HEK293 (cell line): ENCODE results near the gene PHF13.

Experiments used
- CTCF ChIA-PET: fragments of 350-600 bp; formaldehyde crosslinking; extraction: SDS; loops from one replicate; lab custom pipeline; 2021; ENCODE audit warnings: antibody characterized with exemption; lab: Yijun Ruan, JAX
- POLR2A ChIA-PET: fragments of 300-600 bp; formaldehyde crosslinking; extraction: SDS; loops from one replicate; lab custom pipeline; 2020; ENCODE audit warnings: antibody characterized with exemption, inconsistent platforms; lab: Yijun Ruan, JAX
- H3K27ac ChIP-seq: fragments of 200-500 bp; sonication (Bioruptor generic); 2 replicates; pipeline ENCODE4 v1.5.1; 2014; ENCODE audit warnings: low read depth, low read length, control low read depth, inconsistent platforms; ENCODE audit errors: extremely low read depth
- H3K36me3 ChIP-seq, 2 experiments: fragments of 200-500 bp in 1 of 2; sonication (Bioruptor generic) in 1 of 2; 1 replicate in 1 of 2; 2 replicates in 1 of 2; pipeline ENCODE4 v1.5.1; 2014 to 2017; ENCODE audit warnings: inconsistent platforms in 2 of 2, low read length in 2 of 2; ENCODE audit not compliant: control insufficient read depth in 2 of 2, insufficient read depth in 1 of 2
- H3K4me1 ChIP-seq: fragments of 200-500 bp; sonication (Bioruptor generic); 2 replicates; pipeline ENCODE4 v1.5.1; 2014; ENCODE audit warnings: mild to moderate bottlenecking, low read length, inconsistent platforms; ENCODE audit not compliant: control insufficient read depth, insufficient read depth
- H3K4me3 ChIP-seq: 2 replicates; pipeline ENCODE4 v1.5.1; 2011; ENCODE audit warnings: low read depth, mild to moderate bottlenecking, control low read depth, low read length, moderate library complexity
- H3K9me3 ChIP-seq: fragments of 200-500 bp; sonication (Bioruptor generic); 2 replicates; pipeline ENCODE4 v1.5.1; 2014; ENCODE audit warnings: low read depth, low read length, inconsistent platforms; ENCODE audit not compliant: control insufficient read depth, insufficient read depth
- GLIS2 ChIP-seq: fragments of 450-650 bp; formaldehyde crosslinking; IDR thresholded peaks from 2 replicates; pipeline ENCODE4 v1.5.1; 2016; ENCODE audit warnings: missing biosample characterization, missing genetic modification characterization
- SP7 ChIP-seq: fragments of 450-650 bp; formaldehyde crosslinking; IDR thresholded peaks from 2 replicates; pipeline ENCODE4 v1.5.1; 2016; ENCODE audit warnings: missing biosample characterization, missing genetic modification characterization
- WT1 ChIP-seq: fragments of 450-650 bp; formaldehyde crosslinking; IDR thresholded peaks from 2 replicates; pipeline ENCODE4 v1.5.1; 2016; ENCODE audit warnings: missing biosample characterization, missing genetic modification characterization
- ZFHX2 ChIP-seq: fragments of 450-650 bp; formaldehyde crosslinking; conservative IDR thresholded peaks from 2 replicates; pipeline ENCODE4 v1.5.1; 2016; ENCODE audit warnings: missing biosample characterization, missing genetic modification characterization
- ZNF169 ChIP-seq: fragments of 450-650 bp; formaldehyde crosslinking; IDR thresholded peaks from 2 replicates; pipeline ENCODE4 v1.5.1; 2016; ENCODE audit warnings: missing biosample characterization, missing genetic modification characterization
- ZNF184 ChIP-seq: fragments of 450-650 bp; IDR thresholded peaks from 2 replicates; pipeline ENCODE4 v1.5.1; 2018; ENCODE audit warnings: missing biosample characterization, mild to moderate bottlenecking, missing genetic modification characterization
- ZNF24 ChIP-seq: fragments of 450-650 bp; formaldehyde crosslinking; IDR thresholded peaks from 2 replicates; pipeline ENCODE4 v1.5.1; 2016; ENCODE audit warnings: missing biosample characterization, missing genetic modification characterization
- ZNF394 ChIP-seq: fragments of 450-650 bp; formaldehyde crosslinking; IDR thresholded peaks from 2 replicates; pipeline ENCODE4 v1.5.1; 2016; ENCODE audit warnings: missing biosample characterization, missing genetic modification characterization, mild to moderate bottlenecking, moderate library complexity, borderline replicate concordance
- ZNF514 ChIP-seq: fragments of 450-650 bp; formaldehyde crosslinking; IDR thresholded peaks from 2 replicates; pipeline ENCODE4 v1.5.1; 2016; ENCODE audit warnings: missing biosample characterization, missing genetic modification characterization
- ZNF529 ChIP-seq: fragments of 450-650 bp; formaldehyde crosslinking; IDR thresholded peaks from 2 replicates; pipeline ENCODE4 v1.5.1; 2017; ENCODE audit warnings: missing genetic modification characterization, missing biosample characterization; ENCODE audit not compliant: insufficient replicate concordance
- ZNF585B ChIP-seq: fragments of 450-650 bp; formaldehyde crosslinking; IDR thresholded peaks from 2 replicates; pipeline ENCODE4 v1.5.1; 2016; ENCODE audit warnings: missing biosample characterization, missing genetic modification characterization
- ZNF600 ChIP-seq: fragments of 450-650 bp; formaldehyde crosslinking; IDR thresholded peaks from 2 replicates; pipeline ENCODE4 v1.5.1; 2016; ENCODE audit warnings: missing biosample characterization, missing genetic modification characterization
- ZNF621 ChIP-seq: fragments of 450-650 bp; formaldehyde crosslinking; IDR thresholded peaks from 2 replicates; pipeline ENCODE4 v1.5.1; 2017; ENCODE audit warnings: missing biosample characterization, missing genetic modification characterization
- TF ChIP-seq, protein P1 (sequence below): fragments of 450-650 bp; formaldehyde crosslinking; IDR thresholded peaks from 2 replicates; pipeline ENCODE4 v1.5.1; 2016; ENCODE audit warnings: missing biosample characterization, missing genetic modification characterization
- TF ChIP-seq, protein P2 (sequence below): fragments of 450-650 bp; formaldehyde crosslinking; IDR thresholded peaks from 2 replicates; pipeline ENCODE4 v1.5.1; 2016; ENCODE audit warnings: missing biosample characterization, missing genetic modification characterization
- TF ChIP-seq, protein P3 (sequence below): fragments of 450-650 bp; formaldehyde crosslinking; IDR thresholded peaks from 2 replicates; pipeline ENCODE4 v1.5.1; 2016; ENCODE audit warnings: missing biosample characterization, missing genetic modification characterization
- TF ChIP-seq, protein P4 (sequence below): fragments of 450-650 bp; formaldehyde crosslinking; IDR thresholded peaks from 2 replicates; pipeline ENCODE4 v1.5.1; 2016; ENCODE audit warnings: missing biosample characterization, missing genetic modification characterization

PHF13 gene

DNA sequence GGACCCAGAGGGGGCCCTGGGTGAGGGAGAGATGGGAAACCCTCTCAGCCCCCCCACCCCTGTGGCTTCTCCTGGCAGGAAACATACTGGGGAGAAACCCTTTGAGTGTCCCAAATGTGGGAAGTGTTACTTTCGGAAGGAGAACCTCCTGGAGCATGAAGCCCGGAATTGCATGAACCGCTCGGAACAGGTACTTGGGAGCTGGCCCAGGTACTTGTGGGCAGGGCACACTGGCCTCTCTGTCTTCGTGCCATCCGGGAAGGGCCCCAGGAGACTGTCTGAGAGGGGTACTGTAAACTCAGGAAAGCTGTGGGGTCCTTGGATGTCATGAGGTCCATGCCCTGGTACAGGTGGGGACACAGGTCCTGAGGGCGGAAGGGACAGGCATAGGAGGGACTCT, 27.7 kb upstream of the PHF13 start:
- ChIA-PET POLR2A (interaction anchor here (1.0 kb wide), 1 partner anchor 12 kb away, joined by 3 read pairs; no protein-coding TSS in a partner anchor), CTCF (interaction anchor here (0.7 to 1.1 kb wide), 2 partner anchors 17 to 49 kb away, joined by 3 read pairs; partner anchors contain the start of gene KLHL21)
- TF ChIP-seq, protein P1, sequence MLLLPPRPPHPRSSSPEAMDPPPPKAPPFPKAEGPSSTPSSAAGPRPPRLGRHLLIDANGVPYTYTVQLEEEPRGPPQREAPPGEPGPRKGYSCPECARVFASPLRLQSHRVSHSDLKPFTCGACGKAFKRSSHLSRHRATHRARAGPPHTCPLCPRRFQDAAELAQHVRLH: no peak
- TF ChIP-seq ZNF600 (no peak), WT1 (tag by site-specific recombination) (no peak), ZNF585B (tag by site-specific recombination) (no peak), ZNF529 (no peak), ZFHX2 (tag by site-specific recombination) (no peak), ZNF514 (tag by site-specific recombination) (no peak), ZNF394 (tag by site-specific recombination) (no peak), ZNF621 (tag by site-specific recombination) (no peak)
- TF ChIP-seq, protein P2, sequence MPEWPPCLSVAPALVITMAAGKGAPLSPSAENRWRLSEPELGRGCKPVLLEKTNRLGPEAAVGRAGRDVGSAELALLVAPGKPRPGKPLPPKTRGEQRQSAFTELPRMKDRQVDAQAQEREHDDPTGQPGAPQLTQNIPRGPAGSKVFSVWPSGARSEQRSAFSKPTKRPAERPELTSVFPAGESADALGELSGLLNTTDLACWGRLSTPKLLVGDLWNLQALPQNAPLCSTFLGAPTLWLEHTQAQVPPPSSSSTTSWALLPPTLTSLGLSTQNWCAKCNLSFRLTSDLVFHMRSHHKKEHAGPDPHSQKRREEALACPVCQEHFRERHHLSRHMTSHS (tag by site-specific recombination): no peak
- TF ChIP-seq, protein P3, sequence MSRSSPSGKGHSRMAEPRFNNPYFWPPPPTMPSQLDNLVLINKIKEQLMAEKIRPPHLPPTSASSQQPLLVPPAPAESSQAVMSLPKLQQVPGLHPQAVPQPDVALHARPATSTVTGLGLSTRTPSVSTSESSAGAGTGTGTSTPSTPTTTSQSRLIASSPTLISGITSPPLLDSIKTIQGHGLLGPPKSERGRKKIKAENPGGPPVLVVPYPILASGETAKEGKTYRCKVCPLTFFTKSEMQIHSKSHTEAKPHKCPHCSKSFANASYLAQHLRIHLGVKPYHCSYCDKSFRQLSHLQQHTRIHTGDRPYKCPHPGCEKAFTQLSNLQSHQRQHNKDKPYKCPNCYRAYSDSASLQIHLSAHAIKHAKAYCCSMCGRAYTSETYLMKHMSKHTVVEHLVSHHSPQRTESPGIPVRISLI (tag by site-specific recombination): no peak
- Histone ChIP-seq H3K4me3 (no peak overlapping the region), H3K27ac (no peak overlapping the region), H3K36me3 (peaks cover 0 to 83% of the 10 kb centered on the region in 2 experiments; a peak in 1 of 3 replicates), H3K9me3 (no peaks in the 10 kb centered on the region), H3K4me1 (peaks cover 3% of the 10 kb centered on the region)

DNA sequence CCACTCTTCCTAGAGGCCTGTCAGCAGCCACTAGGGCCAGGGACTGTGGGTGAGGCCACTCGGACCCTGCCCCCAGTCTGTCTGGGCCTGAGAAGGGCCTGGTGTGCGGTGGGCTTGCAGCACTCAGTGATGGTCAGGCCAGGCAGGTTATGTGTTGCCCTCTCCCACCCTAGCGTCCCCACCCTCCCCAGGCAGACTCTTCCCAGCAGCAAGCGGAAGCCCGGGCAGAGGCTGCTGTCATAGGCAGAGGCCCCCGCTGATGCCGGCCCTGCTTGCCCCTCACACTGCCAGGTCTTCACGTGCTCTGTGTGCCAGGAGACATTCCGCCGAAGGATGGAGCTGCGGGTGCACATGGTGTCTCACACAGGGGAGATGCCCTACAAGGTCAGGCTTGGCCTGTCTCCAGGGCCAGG, 27.1 kb upstream of the PHF13 start:
- H3K27ac ChIP-seq: no peak overlapping the region
- no peaks in the 10 kb centered on the region for H3K4me1 ChIP-seq
- H3K36me3 ChIP-seq: peaks cover 0 to 85% of the 10 kb centered on the region in 2 experiments; a peak in 1 of 3 replicates
- H3K9me3 ChIP-seq: no peaks in the 10 kb centered on the region
- no peak overlapping the region for H3K4me3 ChIP-seq
- ChIA-PET CTCF (interaction anchor here (1.0 to 1.1 kb wide), 2 partner anchors 32 to 48 kb away, joined by 3 to 4 read pairs; partner anchors contain the start of genes NOL9 and TAS1R1), POLR2A (no interaction called here)
- TF ChIP-seq GLIS2 (peak; percentile 52), SP7 (tag by site-specific recombination) (no peak)

DNA sequence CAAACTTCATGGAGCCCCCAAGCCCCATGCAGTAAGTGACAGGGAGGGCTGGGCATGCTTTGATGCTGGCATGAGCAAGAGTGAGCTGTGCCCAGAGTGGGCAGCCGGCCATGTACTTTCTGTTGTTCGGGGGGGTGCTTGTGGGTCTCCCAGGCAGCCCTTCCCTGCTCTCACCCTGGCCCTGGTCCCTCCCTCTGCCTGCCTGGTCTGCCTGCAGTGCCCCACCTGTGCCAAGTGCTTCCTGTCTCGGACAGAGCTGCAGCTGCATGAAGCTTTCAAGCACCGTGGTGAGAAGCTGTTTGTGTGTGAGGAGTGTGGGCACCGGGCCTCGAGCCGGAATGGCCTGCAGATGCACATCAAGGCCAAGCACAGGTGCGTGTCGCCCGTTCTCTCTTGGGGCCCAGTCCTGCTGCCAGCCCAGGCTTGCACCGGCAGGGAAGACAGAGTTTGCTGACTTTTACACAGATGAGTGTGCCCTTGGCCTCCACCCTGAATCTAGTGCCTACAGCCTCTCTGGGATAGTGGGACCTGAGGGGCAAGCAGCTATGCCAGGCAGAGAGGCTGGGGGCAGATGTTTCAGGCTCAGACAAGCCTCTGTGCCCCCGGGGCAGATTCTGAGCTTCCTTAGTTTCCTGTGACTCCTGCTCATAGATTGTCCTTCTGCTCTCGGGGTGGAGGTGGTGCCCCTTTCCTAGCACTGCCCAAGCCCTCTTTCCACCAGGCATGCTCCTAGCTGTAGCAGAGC, 26.1 kb upstream of the PHF13 start:
- POLR2A ChIA-PET: interaction anchor here (0.6 to 2.4 kb wide), 3 partner anchors 8 to 14 kb away, joined by 3 to 8 read pairs (median 3); partner anchors contain the start of gene ZBTB48
- Histone ChIP-seq H3K36me3 (peaks cover 0 to 85% of the 10 kb centered on the region in 2 experiments; a peak in 1 of 3 replicates), H3K4me3 (no peak overlapping the region), H3K27ac (no peak overlapping the region), H3K9me3 (no peaks in the 10 kb centered on the region), H3K4me1 (no peaks in the 10 kb centered on the region)
- CTCF ChIA-PET: interaction anchor here (0.7 to 1.0 kb wide), 2 partner anchors 28 to 33 kb away, joined by 3 to 4 read pairs; partner anchors contain the start of genes NOL9 and TAS1R1
- no peak for TF ChIP-seq ZNF169
- TF ChIP-seq ZNF184 (tag by site-specific recombination): no peak
- TF ChIP-seq ZNF600: peak; percentile 16; the same call in 1 of the 2 replicates
- TF ChIP-seq ZNF24: no peak
- TF ChIP-seq, protein P4, sequence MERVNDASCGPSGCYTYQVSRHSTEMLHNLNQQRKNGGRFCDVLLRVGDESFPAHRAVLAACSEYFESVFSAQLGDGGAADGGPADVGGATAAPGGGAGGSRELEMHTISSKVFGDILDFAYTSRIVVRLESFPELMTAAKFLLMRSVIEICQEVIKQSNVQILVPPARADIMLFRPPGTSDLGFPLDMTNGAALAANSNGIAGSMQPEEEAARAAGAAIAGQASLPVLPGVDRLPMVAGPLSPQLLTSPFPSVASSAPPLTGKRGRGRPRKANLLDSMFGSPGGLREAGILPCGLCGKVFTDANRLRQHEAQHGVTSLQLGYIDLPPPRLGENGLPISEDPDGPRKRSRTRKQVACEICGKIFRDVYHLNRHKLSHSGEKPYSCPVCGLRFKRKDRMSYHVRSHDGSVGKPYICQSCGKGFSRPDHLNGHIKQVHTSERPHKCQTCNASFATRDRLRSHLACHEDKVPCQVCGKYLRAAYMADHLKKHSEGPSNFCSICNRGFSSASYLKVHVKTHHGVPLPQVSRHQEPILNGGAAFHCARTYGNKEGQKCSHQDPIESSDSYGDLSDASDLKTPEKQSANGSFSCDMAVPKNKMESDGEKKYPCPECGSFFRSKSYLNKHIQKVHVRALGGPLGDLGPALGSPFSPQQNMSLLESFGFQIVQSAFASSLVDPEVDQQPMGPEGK: no peak
